NB4 (cell line): ENCODE measurements around the gene EDN2.

Experiments
- DNase-seq: peaks from one replicate; pipeline ENCODE4 v3.0.0; 2010; ENCODE audit warnings: low read depth
- H3K4me3 ChIP-seq: one replicate; pipeline ENCODE4 v1.5.1; 2011; ENCODE audit warnings: mild to moderate bottlenecking, low read depth, low read length, moderate library complexity
- CTCF ChIP-seq: IDR thresholded peaks from one replicate; pipeline ENCODE4 v1.5.1; 2012; ENCODE audit warnings: low read depth, low read length
- MAX ChIP-seq: IDR thresholded peaks from 2 replicates; pipeline ENCODE4 v1.6.1; 2011; ENCODE audit warnings: low read depth, low read length
- MYC ChIP-seq: IDR thresholded peaks from 2 replicates; pipeline ENCODE4 v1.6.1; 2011; ENCODE audit warnings: low read depth, low read length
- POLR2A ChIP-seq: IDR thresholded peaks from 2 replicates; pipeline ENCODE4 v1.6.1; 2011; ENCODE audit warnings: mild to moderate bottlenecking; ENCODE audit not compliant: insufficient read length; ENCODE audit errors: extremely low read depth

The EDN2 gene

GRCh38 chr1:41484402-41485241, at the start of gene EDN2:
Gene EDN2 (minus strand): TSS chr1:41484683. CDS start chr1:41484601, 82 bp downstream.
- H3K4me3 ChIP-seq, result no peak within 1 kb of the TSS
- no peak for DNase-seq
- TF ChIP-seq CTCF (peak; percentile 25), MYC (no peak)

GRCh38 chr1:41533731-41534080, 49.2 kb upstream of the EDN2 start:
- TF ChIP-seq MYC (no peak), POLR2A (no peak), MAX (no peak), CTCF (no peak)
- DNase-seq, result no peak
- H3K4me3 ChIP-seq, result no peak overlapping the region

GRCh38 chr1:41533016-41533730, 48.7 kb upstream of the EDN2 start:
- H3K4me3 ChIP-seq, result no peak overlapping the region
- no peak for TF ChIP-seq MAX
- TF ChIP-seq MYC, result no peak
- TF ChIP-seq POLR2A, result no peak
- no peak for TF ChIP-seq CTCF
- DNase-seq, result no peak

GRCh38 chr1:41532206-41532975, 47.9 kb upstream of the EDN2 start:
- H3K4me3 ChIP-seq, result no peak overlapping the region
- TF ChIP-seq MYC, result no peak
- TF ChIP-seq POLR2A, result no peak
- no peak for TF ChIP-seq CTCF
- no peak for TF ChIP-seq MAX
- DNase-seq, result no peak

- DNase-seq, result no peak
- H3K4me3 ChIP-seq, result no peak overlapping the region
- no peak for TF ChIP-seq MYC
- no peak for TF ChIP-seq MAX
- no peak for TF ChIP-seq CTCF
- TF ChIP-seq POLR2A, result no peak
Measured at GRCh38 chr1:41530411-41530810, 45.9 kb upstream of the EDN2 start.
